A549 (cell line): Measurements from ENCODE around the gene MMP24.

Source experiments
- CEBPB ChIP-seq, 2 experiments: fragments of >200 bp in 1 of 2; sonication (Bioruptor Twin) in 1 of 2; formaldehyde crosslinking in 1 of 2; IDR thresholded peaks; 2 replicates each; pipeline ENCODE4 v1.6.1; 2012 to 2016
- CTCF ChIP-seq: fragments of >200 bp; sonication (Bioruptor Twin); formaldehyde crosslinking; IDR thresholded peaks from 3 replicates; pipeline ENCODE4 v1.5.1; 2016
- EP300 ChIP-seq, 2 experiments: fragments of >200 bp; sonication (Bioruptor Twin); formaldehyde crosslinking; IDR thresholded peaks; 2 replicates in 1 of 2; 3 replicates in 1 of 2; pipeline ENCODE4 v1.6.1; 2016 to 2017
- ESRRA ChIP-seq: fragments of 150-350 bp; IDR thresholded peaks from 2 replicates; pipeline ENCODE4 v1.6.1; 2014; ENCODE audit warnings: mild to moderate bottlenecking, low read length, borderline replicate concordance
- MAFK ChIP-seq: fragments of 450-650 bp; IDR thresholded peaks from 2 replicates; pipeline ENCODE4 v1.6.1; 2014; ENCODE audit not compliant: partially characterized antibody
- MYC ChIP-seq: IDR thresholded peaks from 2 replicates; pipeline ENCODE4 v1.6.1; 2012; ENCODE audit warnings: mild to moderate bottlenecking, inconsistent platforms, low read length, improper control_type of control experiment, borderline replicate concordance
- POLR2A ChIP-seq: IDR thresholded peaks from 2 replicates; pipeline ENCODE4 v1.6.1; 2012; ENCODE audit warnings: mild to moderate bottlenecking, low read length
- RAD21 ChIP-seq, 2 experiments: fragments of >200 bp in 1 of 2; sonication (Bioruptor Twin) in 1 of 2; formaldehyde crosslinking in 1 of 2; IDR thresholded peaks in 1 of 2; conservative IDR thresholded peaks in 1 of 2; 2 replicates in 1 of 2; 3 replicates in 1 of 2; pipeline ENCODE4 v1.6.1; 2012 to 2018; ENCODE audit warnings: inconsistent platforms in 1 of 2
- RFX5 ChIP-seq: fragments of 450-650 bp; IDR thresholded peaks from 2 replicates; pipeline ENCODE4 v1.7.1; 2014; ENCODE audit warnings: antibody characterized with exemption, mild to moderate bottlenecking, moderate library complexity
- USF2 ChIP-seq: fragments of 450-650 bp; IDR thresholded peaks from 2 replicates; pipeline ENCODE4 v1.6.1; 2014; ENCODE audit warnings: antibody characterized with exemption

GRCh38 chr20:35283441-35284266 lies 57.2 kb downstream of the MMP24 start:
- TF ChIP-seq POLR2A (no peak), EP300 (IDR thresholded peaks at IDR 0.05) (no peak), MAFK (no peak), CTCF (no peak), RFX5 (no peak), ESRRA (no peak), CEBPB (IDR thresholded peaks at IDR 0.05) (no peak), USF2 (no peak), RAD21 (conservative IDR thresholded peaks at IDR 0.05 in 1 of 2, IDR thresholded peaks at IDR 0.05 in 1 of 2) (no peak), MYC (no peak)
